Right lung (tissue), 5 donors: ENCODE data around the gene MPPE1. TPM values are rescaled to one million over a fixed set of nuclear protein-coding genes. Genes with fewer than 3 reads are reported as not detected.

ENCODE experiments used
- polyA plus RNA-seq, 5 donors: library from polyadenylated mRNA; unstranded; fragments of 120-200 nt; gene quantifications; one replicate each; pipeline versions ENCODE4 v1.2.1 to v1.2.3, GENCODE V29; 2013; ENCODE audit warnings: inconsistent platforms in 1 of 5, low replicate concordance in 1 of 5; ENCODE audit not compliant: insufficient read length in 5 of 5, insufficient read depth in 1 of 5

MPPE1 gene
- polyA plus RNA-seq, 5 donors = 37.3 to 47.4 (median 43.3) TPM

Other genes starting within 250 kb of the MPPE1 start
- 1 to 10 TPM; 2.1 to 3.0 (median 2.5) TPM for gene GNAL, start 219.1 kb downstream of the MPPE1 start, polyA plus RNA-seq
- 10 to 100 TPM; 37.4 to 40.4 (median 38.1) TPM for gene CHMP1B, start 56.9 kb downstream of the MPPE1 start, polyA plus RNA-seq
- gene IMPA2, start 73.2 kb upstream of the MPPE1 start, polyA plus RNA-seq = 10 to 100 TPM; 66.2 to 88.3 (median 74.5) TPM
- gene ANKRD62, start 185.5 kb upstream of the MPPE1 start, polyA plus RNA-seq = under 1 TPM in 3 of 5 donors, not detected in 2; 0.05 to 0.09 (median 0.07) TPM